ENCODE measurements around the gene ZC3H7B. TPM values are rescaled to one million over a fixed set of nuclear protein-coding genes. Genes with fewer than 3 reads are reported as not detected.

Gene ZC3H7B
- total RNA-seq, 1 experiment from 2014 or later: 18.1 TPM

DNA sequence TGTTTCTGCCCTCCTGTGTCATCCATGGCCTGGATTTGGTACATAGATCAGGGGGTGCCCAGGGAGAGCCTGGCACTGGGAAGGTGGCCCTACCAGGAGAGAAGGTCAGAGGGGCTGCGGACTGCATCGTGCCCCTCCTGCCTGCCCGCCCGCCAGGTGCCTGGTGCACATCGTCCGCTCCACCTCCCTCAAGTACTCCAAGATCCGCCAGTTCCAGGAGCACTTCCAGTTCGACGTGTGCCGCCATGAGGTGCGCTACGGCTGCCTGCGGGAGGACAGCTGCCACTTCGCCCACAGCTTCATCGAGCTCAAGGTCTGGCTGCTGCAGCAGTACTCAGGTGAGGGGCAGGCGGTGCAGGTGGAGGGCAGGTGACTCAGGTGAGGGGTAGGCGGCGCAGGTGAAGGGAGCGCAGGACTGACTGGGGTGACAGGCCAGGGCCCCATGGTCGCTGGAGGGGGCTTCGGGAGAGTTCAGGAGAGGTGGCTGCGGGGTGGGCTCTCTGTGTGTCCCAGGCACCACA, 47.7 kb downstream of the ZC3H7B start:
- H4K20me1 ChIP-seq (ENCODE audit: insufficient read depth, low read depth, low read length): no peaks in the 10 kb centered on the region
- H3K79me2 ChIP-seq (ENCODE audit: low read length): no peaks in the 10 kb centered on the region
- H3K4me1 ChIP-seq (ENCODE audit: low read length): no peaks in the 10 kb centered on the region
- no peak for DNase-seq
- H3K9ac ChIP-seq (ENCODE audit: low read length): no peak overlapping the region
- no peak overlapping the region for H2AFZ ChIP-seq (ENCODE audit: low read length)
- no peak overlapping the region for H3K27ac ChIP-seq (ENCODE audit: low read length)
- no peaks in the 10 kb centered on the region for H3K9me3 ChIP-seq (ENCODE audit: low read length)
- H3K36me3 ChIP-seq (ENCODE audit: insufficient read depth, low read length): 0 out of 2 replicates have a peak, but pooled peaks cover 6% of the 10 kb centered on the region
- no peak overlapping the region for H3K4me2 ChIP-seq (ENCODE audit: low read depth, low read length, poor library complexity, severe bottlenecking)
- no peaks in the 10 kb centered on the region for H3K9me2 ChIP-seq (replicated peaks; ENCODE audit: insufficient read depth, low read length)
- no peaks in the 10 kb centered on the region for H3K27me3 ChIP-seq (ENCODE audit: low read length)
- H3K4me3 ChIP-seq (ENCODE audit: low read length): no peak overlapping the region

DNA sequence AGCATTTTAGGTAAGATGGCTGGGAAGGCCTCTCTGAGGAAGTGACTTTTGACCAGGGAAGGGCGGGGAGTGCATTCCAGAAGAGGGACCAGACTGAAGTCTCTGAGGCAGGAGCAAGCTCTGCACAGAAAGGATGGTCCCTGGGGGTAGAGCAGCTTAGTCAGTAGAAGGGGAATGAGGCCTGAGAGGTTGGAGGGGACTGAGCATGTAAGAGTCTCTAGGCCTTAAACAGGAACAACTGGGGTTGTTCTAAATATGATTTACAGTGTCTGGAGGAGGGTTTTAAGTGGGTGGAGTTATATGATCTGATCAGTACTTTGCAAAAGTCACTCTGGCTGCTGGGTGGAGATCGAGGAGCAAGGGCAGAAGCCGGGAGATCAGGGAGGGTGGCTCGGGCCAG, 48.8 kb downstream of the ZC3H7B start:
- H4K20me1 ChIP-seq (ENCODE audit: insufficient read depth, low read depth, low read length): no peaks in the 10 kb centered on the region
- H3K9me2 ChIP-seq (replicated peaks; ENCODE audit: insufficient read depth, low read length): no peaks in the 10 kb centered on the region
- H3K9ac ChIP-seq (ENCODE audit: low read length): no peak overlapping the region
- DNase-seq: no peak
- H3K36me3 ChIP-seq (ENCODE audit: insufficient read depth, low read length): 0 out of 2 replicates have a peak, but pooled peaks cover 6% of the 10 kb centered on the region
- no peaks in the 10 kb centered on the region for H3K79me2 ChIP-seq (ENCODE audit: low read length)
- H3K4me2 ChIP-seq (ENCODE audit: low read depth, low read length, poor library complexity, severe bottlenecking): no peak overlapping the region
- H3K27ac ChIP-seq (ENCODE audit: low read length): no peak overlapping the region
- no peaks in the 10 kb centered on the region for H3K27me3 ChIP-seq (ENCODE audit: low read length)
- no peak overlapping the region for H2AFZ ChIP-seq (ENCODE audit: low read length)
- H3K9me3 ChIP-seq (ENCODE audit: low read length): no peaks in the 10 kb centered on the region
- H3K4me3 ChIP-seq (ENCODE audit: low read length): no peak overlapping the region
- H3K4me1 ChIP-seq (ENCODE audit: low read length): no peaks in the 10 kb centered on the region

DNA sequence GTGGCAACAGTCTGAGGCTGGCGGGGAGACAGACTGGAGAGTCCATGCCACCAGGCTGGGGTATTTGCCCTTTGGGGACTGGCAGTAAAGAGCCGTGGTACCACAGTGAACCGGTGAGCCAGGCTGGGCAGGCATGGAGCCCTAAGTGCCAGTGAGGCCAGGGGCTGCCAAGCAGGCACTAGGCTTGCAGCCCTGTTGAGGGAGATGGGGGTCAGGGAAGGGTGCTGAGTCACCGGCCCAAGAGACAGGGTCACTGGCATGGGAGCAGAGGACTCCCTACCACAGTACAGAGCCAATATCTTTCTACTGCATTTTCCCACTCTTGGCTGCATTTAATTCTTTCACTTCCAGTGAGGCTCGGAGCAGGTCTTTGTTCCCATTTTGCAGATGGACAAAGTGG, 49.7 kb downstream of the ZC3H7B start:
- H4K20me1 ChIP-seq (ENCODE audit: insufficient read depth, low read depth, low read length): no peaks in the 10 kb centered on the region
- H3K9ac ChIP-seq (ENCODE audit: low read length): no peak overlapping the region
- no peak overlapping the region for H3K4me3 ChIP-seq (ENCODE audit: low read length)
- no peak overlapping the region for H3K4me2 ChIP-seq (ENCODE audit: low read depth, low read length, poor library complexity, severe bottlenecking)
- H3K9me2 ChIP-seq (replicated peaks; ENCODE audit: insufficient read depth, low read length): no peaks in the 10 kb centered on the region
- H2AFZ ChIP-seq (ENCODE audit: low read length): no peak overlapping the region
- H3K9me3 ChIP-seq (ENCODE audit: low read length): no peaks in the 10 kb centered on the region
- H3K27ac ChIP-seq (ENCODE audit: low read length): no peak overlapping the region
- H3K4me1 ChIP-seq (ENCODE audit: low read length): no peaks in the 10 kb centered on the region
- no peak for DNase-seq
- H3K27me3 ChIP-seq (ENCODE audit: low read length): no peaks in the 10 kb centered on the region
- H3K36me3 ChIP-seq (ENCODE audit: insufficient read depth, low read length): 0 out of 2 replicates have a peak, but pooled peaks cover 6% of the 10 kb centered on the region
- H3K79me2 ChIP-seq (ENCODE audit: low read length): no peaks in the 10 kb centered on the region

DNA sequence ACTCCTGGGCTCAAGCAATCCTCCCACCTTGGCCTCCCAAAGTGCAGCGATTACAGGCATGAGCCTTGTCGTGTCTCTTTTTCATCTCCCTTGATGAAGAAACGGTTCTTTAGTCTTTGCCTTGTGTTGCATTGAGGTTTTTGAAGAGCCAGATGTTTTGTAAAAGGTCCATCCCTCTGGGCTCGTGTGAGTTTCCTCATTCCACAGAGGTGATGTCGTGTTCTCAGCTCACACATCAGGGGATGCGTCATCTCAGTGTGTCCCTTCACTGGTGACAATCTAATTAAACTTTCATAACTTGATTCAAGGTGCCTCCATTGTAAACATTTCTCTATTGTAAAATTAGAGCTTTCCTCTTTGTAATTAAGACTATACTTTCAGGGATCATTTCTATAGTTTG, 50.7 kb downstream of the ZC3H7B start:
- no peaks in the 10 kb centered on the region for H3K79me2 ChIP-seq (ENCODE audit: low read length)
- H3K4me2 ChIP-seq (ENCODE audit: low read depth, low read length, poor library complexity, severe bottlenecking): no peak overlapping the region
- H3K4me3 ChIP-seq (ENCODE audit: low read length): no peak overlapping the region
- no peak overlapping the region for H3K9ac ChIP-seq (ENCODE audit: low read length)
- no peak for DNase-seq
- H3K9me2 ChIP-seq (replicated peaks; ENCODE audit: insufficient read depth, low read length): no peaks in the 10 kb centered on the region
- H3K9me3 ChIP-seq (ENCODE audit: low read length): no peaks in the 10 kb centered on the region
- H3K4me1 ChIP-seq (ENCODE audit: low read length): no peaks in the 10 kb centered on the region
- no peak overlapping the region for H3K27ac ChIP-seq (ENCODE audit: low read length)
- H3K36me3 ChIP-seq (ENCODE audit: insufficient read depth, low read length): 0 out of 2 replicates have a peak, but pooled peaks cover 6% of the 10 kb centered on the region
- no peaks in the 10 kb centered on the region for H4K20me1 ChIP-seq (ENCODE audit: insufficient read depth, low read depth, low read length)
- no peaks in the 10 kb centered on the region for H3K27me3 ChIP-seq (ENCODE audit: low read length)
- H2AFZ ChIP-seq (ENCODE audit: low read length): no peak overlapping the region

DNA sequence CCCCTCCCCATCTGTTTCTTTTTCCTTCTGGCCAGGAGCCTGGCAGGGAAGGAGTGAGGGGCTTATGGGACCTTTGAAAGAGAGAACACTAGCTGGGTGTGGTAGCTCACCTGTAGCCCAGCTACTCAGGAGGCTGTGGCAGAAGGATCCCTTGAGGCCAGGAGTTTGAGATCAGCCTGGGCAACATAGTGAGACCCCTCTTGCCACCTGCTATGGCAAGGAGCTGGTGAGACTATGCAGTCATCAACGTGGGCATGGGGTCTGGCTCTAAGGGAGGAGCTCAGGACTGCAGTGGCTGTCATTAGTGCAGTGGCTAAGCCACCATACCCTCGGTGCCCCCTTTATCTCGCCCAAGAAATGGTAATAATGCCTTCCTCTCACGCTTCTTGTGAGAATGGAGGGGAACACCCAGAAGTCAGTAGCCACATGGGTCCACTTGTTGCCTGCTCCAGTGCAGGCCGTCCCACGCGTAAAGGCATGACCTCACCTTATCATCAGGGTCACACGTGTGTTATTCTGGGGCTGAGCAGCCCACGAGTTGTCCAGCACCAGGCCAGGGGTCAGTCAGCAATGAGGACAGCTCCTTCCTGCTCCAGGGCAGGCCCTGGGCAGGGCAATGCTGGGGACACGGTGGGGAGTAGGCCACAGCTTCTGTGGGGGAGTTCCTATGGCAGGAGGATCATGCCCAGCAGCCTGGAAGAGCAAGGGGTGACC, 52.7 kb downstream of the ZC3H7B start:
- Histone ChIP-seq H2AFZ (ENCODE audit: low read length) (no peak overlapping the region), H3K9me2 (replicated peaks; ENCODE audit: insufficient read depth, low read length) (no peaks in the 10 kb centered on the region), H4K20me1 (ENCODE audit: insufficient read depth, low read depth, low read length) (no peaks in the 10 kb centered on the region; the same call in 1 of the 2 replicates), H3K4me1 (ENCODE audit: low read length) (no peaks in the 10 kb centered on the region), H3K36me3 (ENCODE audit: insufficient read depth, low read length) (0 out of 2 replicates have a peak, but pooled peaks cover 3% of the 10 kb centered on the region), H3K27me3 (ENCODE audit: low read length) (no peaks in the 10 kb centered on the region), H3K27ac (ENCODE audit: low read length) (no peak overlapping the region), H3K9me3 (ENCODE audit: low read length) (no peaks in the 10 kb centered on the region), H3K4me3 (ENCODE audit: low read length) (no peak overlapping the region), H3K79me2 (ENCODE audit: low read length) (no peaks in the 10 kb centered on the region), H3K9ac (ENCODE audit: low read length) (no peak overlapping the region), H3K4me2 (ENCODE audit: low read depth, low read length, poor library complexity, severe bottlenecking) (no peak overlapping the region)
- no peak for DNase-seq

DNA sequence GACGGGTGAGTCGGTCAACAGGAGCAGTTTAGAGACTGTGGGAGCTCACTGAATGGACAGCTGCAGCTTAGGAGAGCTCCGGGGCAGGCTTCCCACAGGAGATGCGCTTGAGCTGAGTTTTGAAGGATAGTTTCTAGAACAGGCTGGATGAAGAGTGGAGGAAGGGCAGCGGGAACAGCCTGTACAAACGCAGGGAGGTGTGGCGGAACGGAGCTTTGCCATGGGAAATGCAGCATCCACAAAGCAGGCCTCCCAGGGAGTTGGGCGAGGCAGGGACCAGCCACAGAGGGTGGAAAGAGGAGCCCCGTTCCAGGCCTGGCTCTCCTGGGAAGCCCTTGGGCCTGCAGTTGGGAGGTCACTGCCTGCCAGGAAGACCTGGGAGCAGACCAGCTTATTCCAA, 53.7 kb downstream of the ZC3H7B start:
- no peaks in the 10 kb centered on the region for H3K27me3 ChIP-seq (ENCODE audit: low read length)
- no peak overlapping the region for H3K9ac ChIP-seq (ENCODE audit: low read length)
- no peaks in the 10 kb centered on the region; the same call in 1 of the 2 replicates for H4K20me1 ChIP-seq (ENCODE audit: insufficient read depth, low read depth, low read length)
- DNase-seq: no peak
- no peak overlapping the region for H3K4me3 ChIP-seq (ENCODE audit: low read length)
- 0 out of 2 replicates have a peak, but pooled peaks cover 3% of the 10 kb centered on the region for H3K36me3 ChIP-seq (ENCODE audit: insufficient read depth, low read length)
- H3K9me2 ChIP-seq (replicated peaks; ENCODE audit: insufficient read depth, low read length): no peaks in the 10 kb centered on the region
- H3K79me2 ChIP-seq (ENCODE audit: low read length): no peaks in the 10 kb centered on the region
- no peak overlapping the region for H3K4me2 ChIP-seq (ENCODE audit: low read depth, low read length, poor library complexity, severe bottlenecking)
- no peaks in the 10 kb centered on the region for H3K9me3 ChIP-seq (ENCODE audit: low read length)
- H3K27ac ChIP-seq (ENCODE audit: low read length): no peak overlapping the region
- H2AFZ ChIP-seq (ENCODE audit: low read length): no peak overlapping the region
- H3K4me1 ChIP-seq (ENCODE audit: low read length): no peaks in the 10 kb centered on the region

DNA sequence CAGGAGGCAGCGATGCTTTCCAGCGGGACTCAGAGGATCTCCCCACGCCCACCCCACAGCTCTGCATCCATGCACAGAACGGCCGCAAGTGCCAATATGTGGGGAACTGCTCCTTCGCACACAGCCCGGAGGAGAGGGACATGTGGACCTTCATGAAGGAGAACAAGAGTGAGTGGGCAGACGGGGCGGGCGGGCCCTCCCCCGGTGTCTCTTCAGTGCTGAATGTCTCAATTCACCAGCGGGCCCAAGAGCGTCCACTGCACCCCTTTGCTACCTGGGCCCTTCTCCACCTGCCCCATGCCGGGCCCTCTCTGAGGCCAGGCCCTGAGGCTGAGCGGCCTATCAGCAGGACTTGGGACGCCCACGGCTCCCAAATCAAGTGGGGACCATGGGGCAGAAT, 54.6 kb downstream of the ZC3H7B start:
- 0 out of 2 replicates have a peak, but pooled peaks cover 3% of the 10 kb centered on the region for H3K36me3 ChIP-seq (ENCODE audit: insufficient read depth, low read length)
- H3K9me3 ChIP-seq (ENCODE audit: low read length): no peaks in the 10 kb centered on the region
- H3K4me2 ChIP-seq (ENCODE audit: low read depth, low read length, poor library complexity, severe bottlenecking): no peak overlapping the region
- H2AFZ ChIP-seq (ENCODE audit: low read length): no peak overlapping the region
- H3K27me3 ChIP-seq (ENCODE audit: low read length): no peaks in the 10 kb centered on the region
- no peak overlapping the region for H3K9ac ChIP-seq (ENCODE audit: low read length)
- H3K27ac ChIP-seq (ENCODE audit: low read length): no peak overlapping the region
- H3K9me2 ChIP-seq (replicated peaks; ENCODE audit: insufficient read depth, low read length): no peaks in the 10 kb centered on the region
- H3K4me3 ChIP-seq (ENCODE audit: low read length): no peak overlapping the region
- H3K79me2 ChIP-seq (ENCODE audit: low read length): no peaks in the 10 kb centered on the region
- H3K4me1 ChIP-seq (ENCODE audit: low read length): no peaks in the 10 kb centered on the region
- DNase-seq: no peak
- H4K20me1 ChIP-seq (ENCODE audit: insufficient read depth, low read depth, low read length): no peaks in the 10 kb centered on the region; the same call in 1 of the 2 replicates

DNA sequence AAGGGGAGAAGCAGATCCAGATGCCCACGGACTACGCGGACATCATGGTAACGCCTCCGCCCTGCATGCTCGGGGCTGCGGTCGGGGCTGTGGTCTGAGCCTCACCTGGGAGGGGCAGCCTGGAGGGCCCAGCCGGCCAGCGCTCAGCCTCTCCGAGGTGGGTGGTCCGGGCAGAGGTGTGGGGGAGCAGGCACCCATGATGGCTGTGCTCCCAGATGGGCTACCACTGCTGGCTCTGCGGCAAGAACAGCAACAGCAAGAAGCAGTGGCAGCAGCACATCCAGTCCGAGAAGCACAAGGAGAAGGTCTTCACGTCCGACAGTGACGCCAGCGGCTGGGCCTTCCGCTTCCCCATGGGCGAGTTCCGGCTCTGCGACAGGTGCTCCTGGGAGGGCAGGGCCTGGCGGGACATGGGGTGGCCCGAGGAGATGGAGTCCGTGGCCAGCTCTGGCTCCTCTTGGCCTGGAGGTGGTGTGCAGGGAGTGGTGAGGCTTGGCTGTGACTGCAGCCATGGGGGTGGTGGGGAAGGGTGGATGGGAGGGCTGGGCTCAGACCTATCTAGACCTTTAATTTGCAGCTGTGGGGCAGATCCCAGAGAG, 55.2 kb downstream of the ZC3H7B start:
- H3K9ac ChIP-seq (ENCODE audit: low read length): no peak overlapping the region
- no peaks in the 10 kb centered on the region for H3K9me3 ChIP-seq (ENCODE audit: low read length)

More for the DNA sequence above, 55.2 kb downstream of the ZC3H7B start:
- no peaks in the 10 kb centered on the region; the same call in 1 of the 2 replicates for H4K20me1 ChIP-seq (ENCODE audit: insufficient read depth, low read depth, low read length)
- no peaks in the 10 kb centered on the region for H3K36me3 ChIP-seq (ENCODE audit: insufficient read depth, low read length)
- no peaks in the 10 kb centered on the region for H3K9me2 ChIP-seq (replicated peaks; ENCODE audit: insufficient read depth, low read length)
- no peaks in the 10 kb centered on the region for H3K79me2 ChIP-seq (ENCODE audit: low read length)
- H3K4me1 ChIP-seq (ENCODE audit: low read length): no peaks in the 10 kb centered on the region
- no peak overlapping the region for H3K4me2 ChIP-seq (ENCODE audit: low read depth, low read length, poor library complexity, severe bottlenecking)
- H3K4me3 ChIP-seq (ENCODE audit: low read length): no peak overlapping the region
- no peak for DNase-seq
- no peak overlapping the region for H3K27ac ChIP-seq (ENCODE audit: low read length)
- H3K27me3 ChIP-seq (ENCODE audit: low read length): no peaks in the 10 kb centered on the region
- no peak overlapping the region for H2AFZ ChIP-seq (ENCODE audit: low read length)
